HG03135 (cell line): ENCODE results near the gene TMEM158.

ENCODE experiments used
- ATAC-seq: cut with Tn5 transposase; IDR thresholded peaks from one replicate; pipeline ENCODE4 v1.9.1; 2021; ENCODE audit warnings: mild to moderate bottlenecking, moderate library complexity; ENCODE audit not compliant: unreplicated experiment

The TMEM158 gene

DNA sequence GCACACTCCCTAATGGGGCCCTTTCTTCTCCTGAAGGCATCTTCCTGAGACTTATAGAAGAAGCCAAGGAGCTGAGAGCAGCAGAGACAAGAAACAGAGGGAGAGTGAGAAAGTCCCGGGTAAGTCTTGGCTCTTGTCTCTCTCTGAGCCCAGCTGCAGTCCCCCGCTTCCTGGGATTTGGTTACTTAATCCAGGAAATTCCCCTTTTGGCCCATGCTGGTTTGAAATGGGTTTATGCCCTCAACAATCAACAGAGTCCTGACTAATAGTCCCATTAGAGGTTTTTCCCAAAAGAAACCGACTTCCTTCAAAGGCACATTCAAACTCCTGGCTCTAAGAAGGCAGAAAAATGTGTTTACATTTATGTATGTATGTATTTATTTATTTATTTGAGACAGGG lies 22.0 kb downstream of the TMEM158 start:
- ATAC-seq = no peak

DNA sequence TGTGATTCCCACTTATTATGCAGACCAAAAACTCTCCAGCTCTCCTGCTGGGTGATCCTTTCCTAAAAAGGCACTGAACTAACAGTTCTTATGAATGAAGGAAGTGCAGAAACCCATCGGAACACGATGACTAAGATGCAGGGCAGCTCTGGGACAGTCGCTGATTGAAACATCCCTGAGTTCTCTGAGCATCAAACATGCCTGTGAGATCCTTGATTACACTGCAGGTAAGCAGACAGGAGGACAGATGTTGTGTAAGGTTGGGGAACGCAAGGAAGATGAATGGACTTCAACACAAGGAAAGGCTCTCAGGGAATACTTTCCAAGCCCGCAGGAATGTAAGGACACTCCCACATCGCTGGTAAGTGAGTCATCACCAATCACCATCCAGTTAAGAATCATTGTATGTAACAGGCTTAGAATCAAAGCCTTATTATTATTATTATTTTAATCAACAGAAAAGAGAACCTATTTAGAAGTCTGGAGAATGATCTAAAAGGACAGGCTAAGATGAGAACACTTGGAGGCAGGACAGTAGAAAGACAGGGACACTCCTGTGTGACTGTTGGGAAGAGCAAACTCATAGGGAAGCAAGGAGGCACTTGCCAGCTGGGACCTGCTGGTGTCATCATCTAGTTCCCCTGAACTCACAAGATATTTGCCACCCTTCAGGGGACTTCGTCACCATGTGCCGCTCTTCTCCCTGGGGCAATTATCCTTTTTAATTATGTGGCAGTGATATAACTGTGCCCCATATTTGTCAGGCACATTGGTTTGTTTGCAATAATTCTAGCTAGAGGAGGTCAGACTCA lies 26.0 kb downstream of the TMEM158 start:
- ATAC-seq = no peak

GRCh38 chr3:45198264-45199260 lies 27.5 kb downstream of the TMEM158 start:
- no peak for ATAC-seq

DNA sequence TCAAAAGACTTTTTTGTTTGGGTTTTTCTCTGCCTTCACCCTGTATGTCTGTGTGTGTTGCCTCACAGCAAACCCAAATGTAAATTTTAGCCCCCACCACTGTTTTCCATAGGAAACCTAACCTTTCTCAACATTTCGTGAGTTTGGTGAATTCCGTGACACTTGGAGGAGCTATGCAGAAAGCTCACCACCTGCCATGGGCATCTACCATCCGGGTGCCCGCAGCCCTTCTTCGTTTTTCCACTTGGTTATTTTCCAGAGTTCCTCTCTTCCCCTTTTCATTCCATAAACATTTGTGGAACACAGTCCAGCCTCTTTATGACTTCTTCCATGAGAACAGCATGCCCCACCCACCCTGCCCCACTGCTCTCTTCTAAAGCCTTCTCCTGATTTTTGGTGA lies 31.3 kb downstream of the TMEM158 start:
- ATAC-seq = no peak

- no peak for ATAC-seq
These were observed 34.1 kb downstream of the TMEM158 start for GRCh38 chr3:45191924-45192417.

DNA sequence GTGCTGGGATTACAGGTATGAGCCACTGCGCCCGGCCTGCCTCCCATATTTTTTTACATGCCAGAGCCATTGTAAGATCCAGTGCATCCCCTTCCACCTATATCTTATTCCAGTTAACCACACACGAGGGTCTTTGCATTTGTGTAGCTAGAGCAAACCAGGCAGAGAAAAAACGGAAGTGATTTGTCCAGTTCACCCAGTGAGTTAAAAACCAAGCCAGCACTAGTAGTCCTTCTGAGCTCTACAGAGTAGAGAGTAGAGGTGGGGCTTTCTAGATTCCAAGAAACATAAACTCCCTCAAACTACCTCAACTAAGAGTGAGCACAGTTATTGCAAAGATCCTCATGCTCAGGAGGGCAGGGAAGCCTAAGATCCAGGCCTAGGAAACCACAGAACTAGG lies 34.7 kb downstream of the TMEM158 start:
- no peak for ATAC-seq

DNA sequence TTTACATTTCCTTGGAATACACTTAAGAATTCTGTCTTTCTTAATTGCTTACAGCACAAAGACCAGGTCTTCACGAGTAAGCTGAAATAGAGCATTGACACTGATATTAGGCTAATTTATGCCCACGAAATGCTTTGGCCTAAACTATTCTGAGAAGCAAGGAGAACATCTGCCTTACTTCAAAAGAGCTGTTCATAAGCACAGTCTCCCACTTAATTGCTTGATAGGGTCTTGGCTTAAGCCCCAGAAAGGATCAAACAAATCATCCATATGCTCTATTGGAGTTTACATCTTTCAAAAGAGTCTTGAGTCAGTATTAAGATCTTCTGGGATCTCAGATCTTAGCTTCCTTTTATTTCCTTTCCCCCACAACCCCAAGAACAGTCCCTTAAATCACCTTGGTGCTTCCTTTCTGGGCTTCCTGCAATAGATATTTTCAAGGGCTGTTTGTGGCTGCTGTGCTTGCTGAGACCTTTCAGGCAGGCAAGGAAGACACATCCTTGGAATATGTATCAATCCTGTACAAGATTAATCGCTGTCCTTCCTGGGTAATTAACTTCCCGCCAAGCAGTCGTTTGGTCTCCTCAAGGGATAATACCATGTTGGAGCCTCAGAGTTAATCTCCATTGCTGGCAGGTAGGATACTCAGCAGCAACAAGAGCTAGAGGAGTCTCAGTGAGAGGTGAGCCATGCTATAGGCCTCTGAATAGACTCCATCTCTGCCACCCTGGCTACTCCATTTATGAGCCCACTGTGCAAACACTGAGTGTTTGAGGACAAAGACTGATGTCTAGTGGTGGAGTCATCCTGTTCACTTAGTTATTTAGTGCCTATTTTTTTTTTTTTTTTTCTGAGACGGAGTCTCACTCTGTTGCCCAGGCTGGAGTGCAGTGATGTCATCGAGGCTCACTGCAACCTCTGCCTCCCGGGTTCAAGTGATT lies 37.1 kb downstream of the TMEM158 start:
- no peak for ATAC-seq

- ATAC-seq = no peak
These were observed 38.4 kb downstream of the TMEM158 start for GRCh38 chr3:45187694-45188141.

DNA sequence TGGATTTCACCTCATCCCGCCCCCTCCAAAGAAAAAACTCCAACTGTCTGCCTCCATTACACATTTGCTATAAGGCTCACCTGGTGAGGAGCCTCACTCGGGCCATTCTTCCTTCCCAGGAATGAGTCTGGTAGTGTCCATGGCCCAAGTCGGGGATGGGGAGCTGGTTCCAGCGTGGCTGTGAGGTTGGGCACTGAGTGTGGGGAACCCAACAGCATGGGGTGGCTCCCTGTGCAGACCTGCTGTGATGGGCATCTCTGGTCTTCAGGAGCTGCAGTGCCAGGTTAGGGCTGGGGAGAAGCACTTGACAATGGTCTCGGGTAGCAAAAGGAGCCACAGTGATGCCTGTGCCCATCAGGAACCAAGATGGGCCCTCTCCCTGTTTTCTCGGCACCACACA lies 39.2 kb downstream of the TMEM158 start:
- no peak for ATAC-seq

GRCh38 chr3:45185461-45185860 lies 40.6 kb downstream of the TMEM158 start:
- ATAC-seq = no peak

- ATAC-seq = no peak
These were observed 41.0 kb downstream of the TMEM158 start for GRCh38 chr3:45185052-45185451.

GRCh38 chr3:45183872-45184262 lies 42.2 kb downstream of the TMEM158 start:
- no peak for ATAC-seq

GRCh38 chr3:45182915-45183871 lies 42.9 kb downstream of the TMEM158 start:
- no peak for ATAC-seq

DNA sequence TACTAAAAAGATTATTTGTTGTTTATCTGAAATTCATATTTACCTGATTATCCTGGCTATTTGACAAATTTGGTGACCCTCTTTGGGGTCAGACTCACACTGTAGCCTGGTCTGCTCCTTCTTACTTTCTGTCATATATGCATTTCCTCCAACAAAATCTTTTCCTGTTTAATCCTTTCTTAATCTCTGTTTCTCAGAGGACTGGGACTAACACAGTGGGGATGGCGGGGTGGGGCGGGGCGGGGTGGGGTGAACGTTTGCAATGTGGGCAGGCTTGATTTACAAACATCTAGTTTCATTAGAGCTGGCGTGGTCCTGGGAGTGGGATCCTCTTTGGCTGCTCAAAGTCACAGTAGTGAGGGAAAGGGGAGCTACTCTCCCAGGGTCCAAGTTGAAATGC lies 44.6 kb downstream of the TMEM158 start:
- ATAC-seq = no peak

DNA sequence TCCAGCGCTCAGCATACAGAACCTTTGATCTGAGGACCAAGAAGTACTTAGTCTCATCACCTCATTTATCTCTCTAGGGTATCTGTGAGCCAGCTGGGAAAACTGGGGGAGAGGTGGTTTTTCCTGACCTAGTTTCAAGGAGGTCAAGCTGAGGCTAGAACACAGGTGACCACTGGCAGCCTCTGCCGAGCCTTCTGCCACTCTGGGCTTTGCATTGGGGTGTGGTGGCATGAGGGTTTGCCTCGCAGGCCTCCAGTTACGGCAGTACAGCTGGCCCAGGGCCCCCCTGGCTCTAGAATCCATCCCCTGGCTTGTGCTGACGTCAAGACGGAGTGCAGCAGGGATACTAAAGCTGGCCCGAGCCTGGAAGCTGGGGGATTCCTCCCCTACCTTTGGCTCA lies 45.2 kb downstream of the TMEM158 start:
- ATAC-seq = no peak

DNA sequence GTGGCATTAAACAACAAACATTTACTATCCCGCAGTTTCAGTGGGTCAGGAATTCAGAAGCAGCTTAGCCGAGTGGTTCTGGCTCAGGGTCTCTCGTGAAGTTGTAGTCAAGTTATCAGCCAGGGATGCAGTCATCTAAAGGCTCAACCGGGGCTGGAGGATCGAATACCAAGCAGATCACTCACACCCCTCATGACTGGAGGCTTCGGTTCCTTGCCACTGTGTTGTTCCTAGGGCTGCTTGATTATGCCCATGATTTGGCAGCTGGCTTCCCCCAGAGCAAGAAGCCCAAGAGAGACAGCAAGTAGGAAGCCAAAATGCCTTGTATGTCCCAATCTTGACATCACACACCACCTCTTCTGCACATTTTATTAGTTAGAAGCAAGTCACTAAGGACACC lies 46.0 kb downstream of the TMEM158 start:
- ATAC-seq = no peak

DNA sequence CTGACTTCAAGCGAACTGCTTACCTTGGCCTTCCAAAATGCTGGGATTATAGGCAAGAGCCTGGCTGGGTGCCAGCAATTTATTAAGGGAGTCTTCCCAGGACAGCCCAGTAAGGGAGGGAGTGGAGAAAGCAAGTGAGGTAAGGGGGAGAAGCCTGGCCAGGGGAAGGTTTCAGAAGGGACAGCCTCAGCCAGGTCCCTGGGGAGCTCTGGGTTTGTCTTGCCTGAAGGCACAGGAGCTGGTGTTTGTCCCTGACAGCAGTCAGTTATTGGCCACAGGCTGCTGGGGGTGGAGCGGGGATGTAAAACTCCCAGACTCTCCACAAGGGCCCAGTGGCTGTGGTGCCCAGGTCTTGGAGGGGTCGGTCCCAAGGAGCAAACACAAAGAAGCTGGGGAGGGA lies 46.9 kb downstream of the TMEM158 start:
- ATAC-seq = no peak

- no peak for ATAC-seq
These were observed 47.7 kb downstream of the TMEM158 start for GRCh38 chr3:45178183-45179023.
